Measurements from ENCODE around the gene PERM1. TPM values are rescaled to one million over a fixed set of nuclear protein-coding genes. Genes with fewer than 3 reads are reported as not detected.
A peak's percentile ranks its signal among the peaks of the same experiment; 100 is the strongest.

PERM1 gene
- total and polyA plus RNA-seq, 2 of the 13 experiments (the other 11 are each of a cell fraction or from before 2014, with no cell fraction given), result 0.04 to 0.29 TPM

DNA sequence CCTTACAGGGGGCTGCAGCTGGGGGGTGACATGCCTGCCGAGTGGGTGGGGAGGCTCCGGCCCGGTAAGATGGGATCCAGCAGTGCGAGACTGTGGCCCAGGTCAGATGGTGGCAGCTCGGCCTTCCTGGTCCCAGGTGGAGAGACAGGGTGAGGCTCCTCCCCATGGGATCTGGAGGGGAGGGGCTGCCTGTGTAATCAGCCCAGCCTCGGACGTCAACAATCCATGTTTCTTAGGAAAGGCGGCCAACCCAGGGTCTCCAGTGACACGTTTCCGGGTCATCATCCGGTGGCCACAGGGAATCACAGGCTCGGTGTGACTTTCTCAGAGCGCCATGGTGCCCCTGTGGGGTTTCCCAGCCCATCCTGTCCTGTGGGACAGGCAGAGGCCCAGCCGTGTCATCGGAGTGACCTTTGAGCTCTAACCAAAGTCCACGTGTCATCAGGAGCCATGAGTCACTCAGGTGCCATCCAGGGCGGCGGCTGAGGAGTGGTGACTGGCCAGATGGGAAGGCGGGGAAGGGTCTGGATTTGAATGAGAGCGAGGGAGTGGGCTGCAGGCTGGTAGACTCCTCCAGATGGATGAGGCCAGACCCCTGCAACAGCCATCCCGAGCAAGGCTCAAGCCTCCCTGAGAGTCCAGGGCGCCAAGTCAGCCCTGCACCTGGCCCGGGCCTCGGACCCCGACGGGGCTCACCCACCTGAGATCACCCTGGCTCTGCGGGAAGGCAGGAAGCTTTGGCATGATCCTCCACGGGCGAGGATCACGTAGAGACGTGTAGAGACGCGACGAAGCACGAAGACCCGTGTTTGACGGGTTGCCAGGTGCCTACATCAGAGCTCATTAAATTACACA lies 24.6 kb upstream of the PERM1 start (continued):
- TF ChIP-seq, protein P1, sequence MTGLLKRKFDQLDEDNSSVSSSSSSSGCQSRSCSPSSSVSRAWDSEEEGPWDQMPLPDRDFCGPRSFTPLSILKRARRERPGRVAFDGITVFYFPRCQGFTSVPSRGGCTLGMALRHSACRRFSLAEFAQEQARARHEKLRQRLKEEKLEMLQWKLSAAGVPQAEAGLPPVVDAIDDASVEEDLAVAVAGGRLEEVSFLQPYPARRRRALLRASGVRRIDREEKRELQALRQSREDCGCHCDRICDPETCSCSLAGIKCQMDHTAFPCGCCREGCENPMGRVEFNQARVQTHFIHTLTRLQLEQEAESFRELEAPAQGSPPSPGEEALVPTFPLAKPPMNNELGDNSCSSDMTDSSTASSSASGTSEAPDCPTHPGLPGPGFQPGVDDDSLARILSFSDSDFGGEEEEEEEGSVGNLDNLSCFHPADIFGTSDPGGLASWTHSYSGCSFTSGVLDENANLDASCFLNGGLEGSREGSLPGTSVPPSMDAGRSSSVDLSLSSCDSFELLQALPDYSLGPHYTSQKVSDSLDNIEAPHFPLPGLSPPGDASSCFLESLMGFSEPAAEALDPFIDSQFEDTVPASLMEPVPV (CRISPR knock-in tag; IDR thresholded peaks at IDR 0.05), result peak; percentile 29; the same call in 1 of the 2 replicates
- peak; percentile 76; the same call in 1 of the 2 replicates for TF ChIP-seq ZNF616 (CRISPR knock-in tag; IDR thresholded peaks at IDR 0.05; ENCODE audit: low read depth)
- TF ChIP-seq ZNF569 (CRISPR knock-in tag; IDR thresholded peaks at IDR 0.05; ENCODE audit: borderline replicate concordance), result peak; percentile 61; the same call in 1 of the 2 replicates
- TF ChIP-seq SP4 (CRISPR knock-in tag; IDR thresholded peaks at IDR 0.05), result peak; percentile 78
- no peak for TF ChIP-seq SOX13 (IDR thresholded peaks at IDR 0.05)
- TF ChIP-seq SOX13 (CRISPR knock-in tag; conservative IDR thresholded peaks at IDR 0.05 in 1 of 2, IDR thresholded peaks at IDR 0.05 in 1 of 2), result peak in 1 of 2 experiments; percentile 55; a peak in 2 of 4 replicates
- peak; percentile 99 for TF ChIP-seq HOXA3 (CRISPR knock-in tag; IDR thresholded peaks at IDR 0.05)
- peak; percentile 68; the same call in 1 of the 2 replicates for TF ChIP-seq HNRNPL (IDR thresholded peaks at IDR 0.05; ENCODE audit: low read depth, low read length)
- TF ChIP-seq HDAC1 (CRISPR knock-in tag; IDR thresholded peaks at IDR 0.05), result peak; percentile 95
- TF ChIP-seq, protein P2, sequence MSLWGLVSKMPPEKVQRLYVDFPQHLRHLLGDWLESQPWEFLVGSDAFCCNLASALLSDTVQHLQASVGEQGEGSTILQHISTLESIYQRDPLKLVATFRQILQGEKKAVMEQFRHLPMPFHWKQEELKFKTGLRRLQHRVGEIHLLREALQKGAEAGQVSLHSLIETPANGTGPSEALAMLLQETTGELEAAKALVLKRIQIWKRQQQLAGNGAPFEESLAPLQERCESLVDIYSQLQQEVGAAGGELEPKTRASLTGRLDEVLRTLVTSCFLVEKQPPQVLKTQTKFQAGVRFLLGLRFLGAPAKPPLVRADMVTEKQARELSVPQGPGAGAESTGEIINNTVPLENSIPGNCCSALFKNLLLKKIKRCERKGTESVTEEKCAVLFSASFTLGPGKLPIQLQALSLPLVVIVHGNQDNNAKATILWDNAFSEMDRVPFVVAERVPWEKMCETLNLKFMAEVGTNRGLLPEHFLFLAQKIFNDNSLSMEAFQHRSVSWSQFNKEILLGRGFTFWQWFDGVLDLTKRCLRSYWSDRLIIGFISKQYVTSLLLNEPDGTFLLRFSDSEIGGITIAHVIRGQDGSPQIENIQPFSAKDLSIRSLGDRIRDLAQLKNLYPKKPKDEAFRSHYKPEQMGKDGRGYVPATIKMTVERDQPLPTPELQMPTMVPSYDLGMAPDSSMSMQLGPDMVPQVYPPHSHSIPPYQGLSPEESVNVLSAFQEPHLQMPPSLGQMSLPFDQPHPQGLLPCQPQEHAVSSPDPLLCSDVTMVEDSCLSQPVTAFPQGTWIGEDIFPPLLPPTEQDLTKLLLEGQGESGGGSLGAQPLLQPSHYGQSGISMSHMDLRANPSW (CRISPR knock-in tag; IDR thresholded peaks at IDR 0.05; ENCODE audit: borderline replicate concordance), result peak; percentile 87; the same call in 1 of the 2 replicates
- no peak for TF ChIP-seq ZIK1 (CRISPR knock-in tag; IDR thresholded peaks at IDR 0.05; ENCODE audit: borderline replicate concordance, low read depth)
- TF ChIP-seq CAMTA2 (CRISPR knock-in tag; IDR thresholded peaks at IDR 0.05; ENCODE audit: borderline replicate concordance), result 0 out of 2 replicates have a peak, but pooled peaks have one; percentile 12
- TF ChIP-seq ZNF143 (CRISPR knock-in tag; IDR thresholded peaks at IDR 0.05), result peak; percentile 64
- TF ChIP-seq ZSCAN12 (CRISPR knock-in tag; IDR thresholded peaks at IDR 0.05), result 0 out of 2 replicates have a peak, but pooled peaks have one; percentile 63
- peak; percentile 74 for TF ChIP-seq NCOA2 (CRISPR knock-in tag; IDR thresholded peaks at IDR 0.05)
- TF ChIP-seq, protein P3, sequence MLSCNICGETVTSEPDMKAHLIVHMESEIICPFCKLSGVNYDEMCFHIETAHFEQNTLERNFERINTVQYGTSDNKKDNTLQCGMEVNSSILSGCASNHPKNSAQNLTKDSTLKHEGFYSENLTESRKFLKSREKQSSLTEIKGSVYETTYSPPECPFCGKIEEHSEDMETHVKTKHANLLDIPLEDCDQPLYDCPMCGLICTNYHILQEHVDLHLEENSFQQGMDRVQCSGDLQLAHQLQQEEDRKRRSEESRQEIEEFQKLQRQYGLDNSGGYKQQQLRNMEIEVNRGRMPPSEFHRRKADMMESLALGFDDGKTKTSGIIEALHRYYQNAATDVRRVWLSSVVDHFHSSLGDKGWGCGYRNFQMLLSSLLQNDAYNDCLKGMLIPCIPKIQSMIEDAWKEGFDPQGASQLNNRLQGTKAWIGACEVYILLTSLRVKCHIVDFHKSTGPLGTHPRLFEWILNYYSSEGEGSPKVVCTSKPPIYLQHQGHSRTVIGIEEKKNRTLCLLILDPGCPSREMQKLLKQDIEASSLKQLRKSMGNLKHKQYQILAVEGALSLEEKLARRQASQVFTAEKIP (CRISPR knock-in tag; IDR thresholded peaks at IDR 0.05; ENCODE audit: borderline replicate concordance), result no peak
- TF ChIP-seq, protein P4, sequence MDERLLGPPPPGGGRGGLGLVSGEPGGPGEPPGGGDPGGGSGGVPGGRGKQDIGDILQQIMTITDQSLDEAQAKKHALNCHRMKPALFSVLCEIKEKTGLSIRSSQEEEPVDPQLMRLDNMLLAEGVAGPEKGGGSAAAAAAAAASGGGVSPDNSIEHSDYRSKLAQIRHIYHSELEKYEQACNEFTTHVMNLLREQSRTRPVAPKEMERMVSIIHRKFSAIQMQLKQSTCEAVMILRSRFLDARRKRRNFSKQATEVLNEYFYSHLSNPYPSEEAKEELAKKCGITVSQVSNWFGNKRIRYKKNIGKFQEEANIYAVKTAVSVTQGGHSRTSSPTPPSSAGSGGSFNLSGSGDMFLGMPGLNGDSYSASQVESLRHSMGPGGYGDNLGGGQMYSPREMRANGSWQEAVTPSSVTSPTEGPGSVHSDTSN (CRISPR knock-in tag; IDR thresholded peaks at IDR 0.05), result 0 out of 2 replicates have a peak, but pooled peaks have one; percentile 28
- TF ChIP-seq ZNF33B (CRISPR knock-in tag; IDR thresholded peaks at IDR 0.05), result 0 out of 2 replicates have a peak, but pooled peaks have one; percentile 28
- TF ChIP-seq, protein P5, sequence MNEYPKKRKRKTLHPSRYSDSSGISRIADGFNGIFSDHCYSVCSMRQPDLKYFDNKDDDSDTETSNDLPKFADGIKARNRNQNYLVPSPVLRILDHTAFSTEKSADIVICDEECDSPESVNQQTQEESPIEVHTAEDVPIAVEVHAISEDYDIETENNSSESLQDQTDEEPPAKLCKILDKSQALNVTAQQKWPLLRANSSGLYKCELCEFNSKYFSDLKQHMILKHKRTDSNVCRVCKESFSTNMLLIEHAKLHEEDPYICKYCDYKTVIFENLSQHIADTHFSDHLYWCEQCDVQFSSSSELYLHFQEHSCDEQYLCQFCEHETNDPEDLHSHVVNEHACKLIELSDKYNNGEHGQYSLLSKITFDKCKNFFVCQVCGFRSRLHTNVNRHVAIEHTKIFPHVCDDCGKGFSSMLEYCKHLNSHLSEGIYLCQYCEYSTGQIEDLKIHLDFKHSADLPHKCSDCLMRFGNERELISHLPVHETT (CRISPR knock-in tag; conservative IDR thresholded peaks at IDR 0.05), result peak; percentile 87
- no peak for TF ChIP-seq ZNF468 (CRISPR knock-in tag; IDR thresholded peaks at IDR 0.05)
